ENCODE measurements around the gene FRMD7. TPM values are rescaled to one million over a fixed set of nuclear protein-coding genes. Genes with fewer than 3 reads are reported as not detected.
"Not testable (repeated sequence)": the region's sequence is repeated elsewhere in the genome, so short reads cannot be mapped to it uniquely, and the experiment has no call there.

Gene FRMD7
- total and polyA plus RNA-seq, 2 experiments from 2014 or later, result not detected

DNA sequence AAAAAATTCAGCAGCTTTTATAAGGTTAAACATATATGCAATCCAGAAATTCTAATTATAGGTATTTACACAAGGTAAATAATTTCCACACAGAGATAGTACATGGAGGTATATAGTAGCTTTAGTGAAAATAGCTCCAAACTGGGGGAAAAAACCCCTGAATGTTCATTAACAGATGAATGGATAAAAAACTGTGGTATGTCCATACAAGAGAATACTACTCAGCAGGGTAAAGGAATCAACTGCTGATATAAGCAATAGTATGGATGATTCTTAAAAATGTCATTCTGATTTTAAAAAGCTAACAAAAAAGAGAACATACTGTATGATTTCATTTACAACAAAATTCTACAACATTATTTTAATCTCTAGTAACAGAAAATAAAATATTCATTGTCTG is 37.2 kb upstream of the FRMD7 start:
- no peaks in the 10 kb centered on the region for H3K9me2 ChIP-seq (ENCODE audit: insufficient read depth)
- no peaks in the 10 kb centered on the region for H3K4me1 ChIP-seq (ENCODE audit: insufficient read depth)
- no peak overlapping the region for H2AFZ ChIP-seq
- peaks cover 4% of the 10 kb centered on the region for H3K27me3 Mint-ChIP-seq (ENCODE audit: insufficient read depth, low read depth, poor library complexity)
- H3K27ac ChIP-seq (ENCODE audit: low read depth), result no peak overlapping the region
- no peak overlapping the region for H3K4me3 ChIP-seq
- H3K27ac Mint-ChIP-seq, result no peak overlapping the region
- DNase-seq (ENCODE audit: low spot score) (no peak), ATAC-seq (no peak)
- H3K4me2 ChIP-seq, result no peak overlapping the region
- H4K20me1 ChIP-seq (replicated peaks; ENCODE audit: insufficient read depth), result no peaks in the 10 kb centered on the region
- H3K4me3 Mint-ChIP-seq, result no peak overlapping the region
- TF ChIP-seq ZNF331 (CRISPR knock-in tag; IDR thresholded peaks at IDR 0.05; ENCODE audit: low read depth) (no peak), STAT1 (IDR thresholded peaks at IDR 0.05; ENCODE audit: unreplicated experiment) (no peak), JUNB (IDR thresholded peaks at IDR 0.05; ENCODE audit: unreplicated experiment) (no peak), ZNF462 (CRISPR knock-in tag; IDR thresholded peaks at IDR 0.05) (no peak), NANOG (IDR thresholded peaks at IDR 0.05; ENCODE audit: borderline replicate concordance) (no peak), CREB1 (CRISPR knock-in tag; IDR thresholded peaks at IDR 0.05; ENCODE audit: low read depth) (no peak), EZH2 (IDR thresholded peaks at IDR 0.05; ENCODE audit: low read depth, unreplicated experiment) (no peak), POLR2AphosphoS5 (IDR thresholded peaks at IDR 0.05; ENCODE audit: low read depth) (no peak), ETS1 (IDR thresholded peaks at IDR 0.05) (no peak), REST (IDR thresholded peaks at IDR 0.05; ENCODE audit: unreplicated experiment) (no peak)
- peaks cover 6% of the 10 kb centered on the region for H3K4me1 Mint-ChIP-seq
- peaks cover 33% of the 10 kb centered on the region for H3K9me3 Mint-ChIP-seq
- H3K36me3 Mint-ChIP-seq (ENCODE audit: low read depth), result peaks cover 33% of the 10 kb centered on the region
- no peaks in the 10 kb centered on the region for H3F3A ChIP-seq (replicated peaks; ENCODE audit: low read depth)
- no peaks in the 10 kb centered on the region for H3K79me2 ChIP-seq (replicated peaks; ENCODE audit: insufficient read depth)
- H3K36me3 ChIP-seq (ENCODE audit: insufficient read depth), result no peaks in the 10 kb centered on the region
- H3K27me3 ChIP-seq (ENCODE audit: insufficient read depth), result no peaks in the 10 kb centered on the region

DNA sequence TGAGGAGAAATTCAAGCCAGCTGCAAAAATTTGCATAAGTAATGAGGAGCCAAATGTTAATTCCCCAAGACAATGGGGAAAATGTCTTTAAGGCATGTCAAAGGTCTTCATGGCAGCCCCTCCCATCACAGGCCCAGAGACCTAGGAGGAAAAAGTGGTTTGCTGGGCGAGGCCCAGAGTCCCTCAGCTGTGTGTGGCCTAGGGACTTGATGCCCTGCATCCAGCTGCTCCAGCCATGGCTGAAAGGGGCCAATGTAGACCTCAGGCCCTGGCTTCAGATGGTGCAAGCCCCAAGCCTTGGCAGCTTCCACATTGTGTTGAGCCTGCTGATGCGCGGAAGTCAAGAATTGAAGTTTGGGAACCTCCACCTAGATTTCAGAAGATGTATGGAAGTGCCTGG is 35.3 kb upstream of the FRMD7 start:
- not testable (repeated sequence) for H3K9me2 ChIP-seq (ENCODE audit: insufficient read depth); H3K4me2 ChIP-seq; H3K4me1 Mint-ChIP-seq; H3K36me3 ChIP-seq (ENCODE audit: insufficient read depth); H3F3A ChIP-seq (replicated peaks; ENCODE audit: low read depth); H3K79me2 ChIP-seq (replicated peaks; ENCODE audit: insufficient read depth); ATAC-seq; DNase-seq (ENCODE audit: low spot score); H3K27ac Mint-ChIP-seq; H2AFZ ChIP-seq; H3K27me3 ChIP-seq (ENCODE audit: insufficient read depth); H3K27ac ChIP-seq (ENCODE audit: low read depth); H3K4me3 Mint-ChIP-seq; H3K27me3 Mint-ChIP-seq (ENCODE audit: insufficient read depth, low read depth, poor library complexity); H3K4me1 ChIP-seq (ENCODE audit: insufficient read depth); H3K4me3 ChIP-seq; H4K20me1 ChIP-seq (replicated peaks; ENCODE audit: insufficient read depth)
- Mint-ChIP-seq H3K9me3 (peaks cover 33% of the 10 kb centered on the region), H3K36me3 (ENCODE audit: low read depth) (peaks cover 33% of the 10 kb centered on the region)

Measured in GM23338 (cell line).